GM18870 (cell line): ENCODE data around the gene BTD.
A peak's percentile ranks its signal among the peaks of the same experiment; 100 is the strongest.
"Not testable (repeated sequence)": the region's sequence is repeated elsewhere in the genome, so short reads cannot be mapped to it uniquely, and the experiment has no call there.

ENCODE experiments used
- ATAC-seq: cut with Tn5 transposase; IDR thresholded peaks from one replicate; pipeline ENCODE4 v1.9.1; 2021; ENCODE audit warnings: moderate library complexity; ENCODE audit not compliant: unreplicated experiment

The BTD gene

GRCh38 chr3:15602816-15603215 is 1.3 kb downstream of the BTD start:
- not testable (repeated sequence) for ATAC-seq

GRCh38 chr3:15604584-15604983 is 3.0 kb downstream of the BTD start:
- not testable (repeated sequence) for ATAC-seq

GRCh38 chr3:15606434-15606891 is 4.9 kb downstream of the BTD start:
- no peak for ATAC-seq

GRCh38 chr3:15610082-15610759 is 8.7 kb downstream of the BTD start:
- no peak for ATAC-seq

GRCh38 chr3:15611018-15611417 is 9.5 kb downstream of the BTD start:
- ATAC-seq, result no peak

GRCh38 chr3:15612001-15612400 is 10.5 kb downstream of the BTD start:
- ATAC-seq, result no peak

GRCh38 chr3:15614958-15615357 is 13.4 kb downstream of the BTD start:
- no peak for ATAC-seq

GRCh38 chr3:15616053-15616452 is 14.5 kb downstream of the BTD start:
- no peak for ATAC-seq

- not testable (repeated sequence) for ATAC-seq
Observed at GRCh38 chr3:15619659-15620464, 18.3 kb downstream of the BTD start.

- ATAC-seq, result no peak
Observed at GRCh38 chr3:15623535-15624440, 22.2 kb downstream of the BTD start.

GRCh38 chr3:15628967-15629366 is 27.4 kb downstream of the BTD start:
- no peak for ATAC-seq

GRCh38 chr3:15629860-15630597 is 28.5 kb downstream of the BTD start:
- ATAC-seq, result peak; percentile 96

GRCh38 chr3:15630646-15631350 is 29.3 kb downstream of the BTD start:
- peak; percentile 38 for ATAC-seq

- no peak for ATAC-seq
Observed at GRCh38 chr3:15631426-15632211, 30.1 kb downstream of the BTD start.

- ATAC-seq, result no peak
Observed at GRCh38 chr3:15632212-15632580, 30.7 kb downstream of the BTD start.

- no peak for ATAC-seq
Observed at GRCh38 chr3:15633159-15633558, 31.6 kb downstream of the BTD start.

- no peak for ATAC-seq
Observed at GRCh38 chr3:15633766-15634598, 32.4 kb downstream of the BTD start.

GRCh38 chr3:15634671-15635070 is 33.1 kb downstream of the BTD start:
- no peak for ATAC-seq
